ENCODE data around the gene FAM83E.

FAM83E gene

DNA sequence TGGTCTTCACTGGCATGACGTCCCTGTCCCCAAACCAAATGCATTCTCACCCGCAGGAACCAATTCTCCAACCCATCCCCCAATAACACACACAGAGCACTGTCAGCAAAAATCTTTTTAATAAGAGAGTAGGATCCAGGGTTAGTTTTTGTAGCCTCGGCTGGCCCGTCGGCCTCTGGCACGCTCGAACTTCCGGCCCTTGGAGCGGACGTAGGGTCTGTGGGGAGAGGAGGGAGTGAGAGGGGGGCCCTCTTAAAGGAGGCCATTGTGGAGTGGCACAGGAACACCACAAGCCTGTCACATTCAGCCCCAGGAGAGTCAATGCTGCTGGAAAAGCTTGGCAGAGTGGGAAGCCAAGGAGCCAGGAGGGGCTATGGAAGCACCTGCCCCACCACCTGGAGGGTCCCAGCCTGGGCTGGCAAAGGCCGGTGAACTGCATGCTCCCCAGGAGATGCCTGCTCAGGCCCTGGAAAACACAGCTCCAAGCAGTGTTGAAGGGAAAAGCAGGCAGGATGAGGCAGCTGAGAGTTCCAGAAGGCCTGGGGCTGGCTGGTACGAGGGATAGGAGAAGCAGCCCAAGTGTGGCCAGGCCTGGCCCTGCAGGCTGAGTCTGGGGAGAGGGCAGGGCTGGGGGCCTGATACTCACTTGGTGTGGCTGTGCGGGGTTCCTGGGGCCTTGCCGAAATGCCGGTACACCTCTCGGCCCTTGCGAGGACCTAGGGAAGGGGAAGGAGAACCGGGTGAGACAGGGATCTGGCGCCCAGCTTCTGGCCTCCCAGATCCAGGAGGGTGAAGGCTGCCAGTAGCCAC, 560 bp upstream of the FAM83E start:
- Histone ChIP-seq H3K9me3 (no peaks in the 10 kb centered on the region), H3K27me3 (no peaks in the 10 kb centered on the region), H3K27ac (no peak overlapping the region), H3K36me3 (peaks cover 24 to 33% (median 31%) of the 10 kb centered on the region in 3 donors), H3K4me3 (no peak overlapping the region), H3K4me1 (peaks cover 0 to 57% (median 22%) of the 10 kb centered on the region in 4 donors)
- intact Hi-C loops (cut with DNase I; ENCODE audit: low total_unique reads) = no loop called here
- TF ChIP-seq, protein P1, sequence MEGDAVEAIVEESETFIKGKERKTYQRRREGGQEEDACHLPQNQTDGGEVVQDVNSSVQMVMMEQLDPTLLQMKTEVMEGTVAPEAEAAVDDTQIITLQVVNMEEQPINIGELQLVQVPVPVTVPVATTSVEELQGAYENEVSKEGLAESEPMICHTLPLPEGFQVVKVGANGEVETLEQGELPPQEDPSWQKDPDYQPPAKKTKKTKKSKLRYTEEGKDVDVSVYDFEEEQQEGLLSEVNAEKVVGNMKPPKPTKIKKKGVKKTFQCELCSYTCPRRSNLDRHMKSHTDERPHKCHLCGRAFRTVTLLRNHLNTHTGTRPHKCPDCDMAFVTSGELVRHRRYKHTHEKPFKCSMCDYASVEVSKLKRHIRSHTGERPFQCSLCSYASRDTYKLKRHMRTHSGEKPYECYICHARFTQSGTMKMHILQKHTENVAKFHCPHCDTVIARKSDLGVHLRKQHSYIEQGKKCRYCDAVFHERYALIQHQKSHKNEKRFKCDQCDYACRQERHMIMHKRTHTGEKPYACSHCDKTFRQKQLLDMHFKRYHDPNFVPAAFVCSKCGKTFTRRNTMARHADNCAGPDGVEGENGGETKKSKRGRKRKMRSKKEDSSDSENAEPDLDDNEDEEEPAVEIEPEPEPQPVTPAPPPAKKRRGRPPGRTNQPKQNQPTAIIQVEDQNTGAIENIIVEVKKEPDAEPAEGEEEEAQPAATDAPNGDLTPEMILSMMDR (IDR thresholded peaks at IDR 0.05) = no peak
- peak in 1 of 2 donors; percentile 64 for DNase-seq

DNA sequence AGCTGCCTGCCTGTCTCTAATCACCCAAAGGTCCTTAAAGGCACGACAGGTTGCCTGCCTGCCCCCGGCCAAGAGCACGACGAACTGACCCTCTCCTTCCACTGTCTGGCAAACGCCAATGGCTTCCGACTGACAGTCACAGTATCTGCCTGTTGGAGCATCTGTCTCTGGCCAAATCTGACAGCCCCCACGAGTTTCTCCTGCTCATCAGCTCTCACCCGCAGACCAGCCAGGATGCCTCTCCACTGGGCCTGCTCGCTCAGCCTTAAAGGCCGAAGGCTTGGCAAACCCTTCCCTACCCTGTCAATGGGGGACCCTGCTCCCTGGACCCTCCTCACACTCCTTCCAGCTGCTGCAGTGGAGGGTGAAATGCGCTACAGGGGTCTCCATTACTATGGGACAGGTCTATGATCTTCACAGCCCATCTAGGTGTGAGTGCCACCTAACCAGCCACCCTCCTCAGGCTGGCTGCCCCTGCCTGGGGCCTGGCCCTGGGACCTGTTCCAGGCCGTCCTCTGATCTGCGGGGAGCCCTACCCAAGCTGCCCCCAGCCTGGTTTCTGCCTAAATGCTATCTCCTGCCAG, 932 bp downstream of the FAM83E start:
- no peak overlapping the region for H3K27ac ChIP-seq
- H3K9me3 ChIP-seq = no peaks in the 10 kb centered on the region
- no peaks in the 10 kb centered on the region for H3K27me3 ChIP-seq
- H3K4me1 ChIP-seq = peaks cover 0 to 47% (median 15%) of the 10 kb centered on the region in 4 donors
- DNase-seq = no peak
- intact Hi-C loops (cut with DNase I; ENCODE audit: low total_unique reads) = no loop called here
- TF ChIP-seq, protein P1 (IDR thresholded peaks at IDR 0.05) = no peak
- H3K4me3 ChIP-seq = no peak overlapping the region
- H3K36me3 ChIP-seq = peaks cover 24 to 33% (median 31%) of the 10 kb centered on the region in 3 donors

DNA sequence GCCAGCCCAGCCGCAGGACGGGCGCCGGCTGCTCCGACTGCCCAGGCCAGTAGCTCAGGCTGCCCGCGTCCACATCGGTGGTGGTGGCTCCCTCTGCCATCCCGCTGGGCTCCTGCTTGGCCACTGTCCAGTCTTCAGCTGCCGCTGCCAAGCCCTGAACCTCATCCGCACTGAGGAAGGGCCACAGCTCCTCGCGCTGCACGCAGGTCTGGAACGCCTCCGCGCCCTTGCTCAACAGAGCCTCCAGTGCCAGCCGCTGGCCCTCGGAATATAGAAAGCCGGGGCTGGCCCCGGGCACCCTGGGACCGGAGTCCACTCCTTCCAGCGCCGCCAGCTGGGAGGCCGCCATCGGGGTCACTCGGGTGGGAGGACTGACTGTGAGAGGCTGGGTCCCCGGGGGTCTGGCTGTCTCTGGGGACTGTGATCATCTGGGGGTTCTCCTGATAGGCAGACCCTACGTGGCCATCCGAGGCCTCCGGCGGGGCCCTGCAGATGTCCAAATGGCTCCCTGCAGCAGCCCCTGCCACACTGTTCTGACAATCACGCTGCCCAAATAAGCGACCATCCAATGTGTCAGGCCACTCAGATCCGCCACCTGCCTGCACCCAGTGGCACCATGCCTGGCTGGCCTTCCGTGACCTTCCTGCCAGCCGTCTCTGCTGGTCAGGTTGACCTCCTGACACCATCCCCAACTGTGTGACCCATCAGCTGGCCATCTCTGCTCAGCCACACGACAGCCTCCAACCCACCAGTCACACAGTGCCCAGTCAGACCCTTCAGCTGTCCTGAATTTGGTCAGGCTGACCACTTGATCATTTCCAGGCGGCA, 1.6 kb downstream of the FAM83E start:
- Histone ChIP-seq H3K27ac (no peak overlapping the region), H3K36me3 (peaks cover 24 to 33% (median 31%) of the 10 kb centered on the region in 3 donors), H3K27me3 (no peaks in the 10 kb centered on the region), H3K9me3 (no peaks in the 10 kb centered on the region), H3K4me3 (no peak overlapping the region), H3K4me1 (peaks cover 0 to 45% (median 13%) of the 10 kb centered on the region in 4 donors)
- intact Hi-C loops (cut with DNase I; ENCODE audit: low total_unique reads) = no loop called here
- DNase-seq = no peak
- TF ChIP-seq, protein P1 (IDR thresholded peaks at IDR 0.05) = no peak

DNA sequence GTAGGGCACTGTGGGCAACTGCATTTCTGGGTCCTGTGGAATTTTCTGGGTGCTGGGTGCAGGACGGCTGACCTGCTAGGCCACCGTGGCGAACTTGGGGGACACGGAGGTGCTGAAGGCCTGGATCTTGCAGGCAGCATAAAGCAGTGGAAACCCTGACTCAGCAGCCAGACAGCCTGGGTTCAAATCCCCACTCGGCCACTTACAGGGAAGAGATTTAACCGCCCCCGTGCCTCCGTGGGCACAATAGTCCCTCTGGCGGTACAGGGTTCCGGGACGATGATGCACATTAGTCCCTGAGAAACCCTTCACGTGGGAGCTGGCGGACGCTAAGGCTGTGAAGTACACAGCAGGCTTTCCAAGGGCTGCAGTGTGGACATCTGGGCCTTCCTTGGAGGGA, 3.0 kb downstream of the FAM83E start:
- H3K4me3 ChIP-seq = no peak overlapping the region
- intact Hi-C loops (cut with DNase I; ENCODE audit: low total_unique reads) = no loop called here

DNA sequence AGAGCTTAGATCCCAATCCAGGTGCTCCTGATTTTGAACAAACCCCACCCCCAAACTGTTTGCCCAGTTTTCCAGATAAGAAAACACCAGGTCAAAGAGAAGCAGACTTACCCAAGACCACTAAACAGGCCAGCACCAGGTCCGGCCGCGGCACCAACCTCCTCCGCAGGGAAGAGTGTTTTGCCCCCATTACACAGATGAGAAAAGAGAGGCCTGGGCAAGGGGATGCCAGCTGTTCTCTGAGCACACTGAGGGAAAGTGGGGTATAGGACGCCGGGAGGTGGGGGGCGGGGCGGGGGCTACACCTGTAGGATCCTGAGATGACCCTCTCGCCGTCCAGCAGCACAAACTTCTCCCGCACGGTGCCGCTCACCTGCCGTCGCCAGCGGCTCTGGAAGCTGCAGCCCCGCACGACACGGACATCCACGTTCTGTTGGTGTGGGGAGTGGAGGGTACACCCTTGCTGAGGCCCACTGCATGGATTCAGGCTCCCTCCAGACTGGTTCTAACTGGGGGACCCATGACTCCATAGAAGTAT, 5.2 kb downstream of the FAM83E start:
- H3K4me1 ChIP-seq = peaks cover 0 to 13% (median 0%) of the 10 kb centered on the region in 4 donors
- no peak overlapping the region for H3K4me3 ChIP-seq
- TF ChIP-seq, protein P1 (IDR thresholded peaks at IDR 0.05) = no peak
- H3K36me3 ChIP-seq = peaks cover 0 to 4% (median 2%) of the 10 kb centered on the region in 3 donors
- DNase-seq = no peak
- H3K9me3 ChIP-seq = no peaks in the 10 kb centered on the region
- H3K27ac ChIP-seq = no peak overlapping the region
- H3K27me3 ChIP-seq = no peaks in the 10 kb centered on the region
- intact Hi-C loops (cut with DNase I; ENCODE audit: low total_unique reads) = no loop called here

More for the DNA sequence above, 3.0 kb downstream of the FAM83E start:
- TF ChIP-seq, protein P1 (IDR thresholded peaks at IDR 0.05) = no peak
- no peaks in the 10 kb centered on the region for H3K9me3 ChIP-seq
- DNase-seq = no peak
- H3K4me1 ChIP-seq = peaks cover 0 to 32% (median 2%) of the 10 kb centered on the region in 4 donors
- H3K27me3 ChIP-seq = no peaks in the 10 kb centered on the region
- H3K27ac ChIP-seq = no peak overlapping the region
- H3K36me3 ChIP-seq = peaks cover 19 to 27% (median 24%) of the 10 kb centered on the region in 3 donors
